HepG2 (cell line): ENCODE data around the gene BEND3. TPM values are rescaled to one million over a fixed set of nuclear protein-coding genes. Genes with fewer than 3 reads are reported as not detected.

ENCODE experiments used
- ATAC-seq: fragments of 200-7000 bp; cut with Tn5 transposase; 3 replicates; pipeline ENCODE4 v1.9.1; 2020; ENCODE audit warnings: mild to moderate bottlenecking, moderate library complexity
- BruUV-seq: library from RNA; stranded (reverse); fragments of 400-500 nt; replicated peaks from 2 replicates; lab custom pipeline; 2021; lab: Mats Ljungman, UMichigan
- CTCF ChIA-PET: fragments of 300-600 bp; formaldehyde crosslinking; extraction: SDS; loops from one replicate; lab custom pipeline; 2021; ENCODE audit warnings: low total read pairs, inconsistent platforms, low intra/inter-chr PET ratio; lab: Yijun Ruan, JAX
- POLR2A ChIA-PET: fragments of 350-600 bp; sonication (Branson Sonifier 250); formaldehyde crosslinking; loops from one replicate; lab custom pipeline; 2020; ENCODE audit warnings: antibody characterized with exemption, inconsistent platforms; lab: Yijun Ruan, JAX
- DNase-seq: peaks from one replicate; pipeline ENCODE4 v3.0.0-alpha.2; 2015; ENCODE audit warnings: low spot score
- FAIRE-seq: peaks from 3 replicates; lab custom pipeline; 2011; peaks lifted over from hg19 to GRCh38; lab: Jason Lieb, UNC
- H2AFZ ChIP-seq: one replicate; pipeline ENCODE4 v1.6.1; 2011; ENCODE audit warnings: low read length, inconsistent platforms
- H3K27ac ChIP-seq: fragments of 300-600 bp; 3 replicates; pipeline ENCODE4 v1.8.0; 2011; ENCODE audit warnings: mixed run types, mild to moderate bottlenecking, mixed read lengths, low read length, inconsistent platforms; ENCODE audit not compliant: insufficient read depth; ENCODE audit errors: extremely low read length
- H3K27me3 ChIP-seq, 2 experiments: fragments of 200-600 bp in 1 of 2; 2 replicates in 1 of 2; 3 replicates in 1 of 2; pipeline versions ENCODE4 v1.6.0 to v1.8.0; 2011; ENCODE audit warnings: low read length in 2 of 2, mild to moderate bottlenecking in 2 of 2, moderate library complexity in 2 of 2, inconsistent platforms in 1 of 2; ENCODE audit not compliant: insufficient read depth in 2 of 2, control insufficient read depth in 1 of 2
- H3K36me3 ChIP-seq, 2 experiments: fragments of 200-600 bp in 1 of 2; replicated peaks in 1 of 2; 2 replicates in 1 of 2; 3 replicates in 1 of 2; pipeline versions ENCODE4 v1.5.1 to v1.8.0; 2011; ENCODE audit warnings: low read length in 2 of 2, inconsistent platforms in 1 of 2; ENCODE audit not compliant: insufficient read depth in 2 of 2, control insufficient read depth in 1 of 2
- H3K4me1 ChIP-seq: 2 replicates; pipeline ENCODE4 v1.5.1; 2012; ENCODE audit warnings: low read length, inconsistent platforms; ENCODE audit not compliant: insufficient read depth
- H3K4me2 ChIP-seq: 2 replicates; pipeline ENCODE4 v1.6.0; 2011; ENCODE audit warnings: low read depth, low read length, inconsistent platforms
- H3K4me3 ChIP-seq, 3 experiments: fragments of 200-600 bp in 1 of 3; sonication (generic), shearing (Covaris generic) in 1 of 3; replicated peaks in 1 of 3; 2 replicates each; pipeline ENCODE4 v1.5.1; 2011 to 2016; ENCODE audit warnings: low read length in 3 of 3, inconsistent platforms in 2 of 3, low read depth in 2 of 3, mild to moderate bottlenecking in 2 of 3, control low read depth in 1 of 3, mixed read lengths in 1 of 3; ENCODE audit not compliant: insufficient read depth in 1 of 3
- H3K79me2 ChIP-seq: one replicate; pipeline ENCODE4 v1.6.1; 2011; ENCODE audit warnings: low read length, inconsistent platforms; ENCODE audit not compliant: insufficient read depth
- H3K9ac ChIP-seq: 2 replicates; pipeline ENCODE4 v1.6.0; 2011; ENCODE audit warnings: mild to moderate bottlenecking, low read depth, low read length, inconsistent platforms; ENCODE audit not compliant: insufficient read depth
- H3K9me3 ChIP-seq: 2 replicates; pipeline ENCODE4 v1.5.1; 2012; ENCODE audit warnings: mild to moderate bottlenecking, low read length
- H4K20me1 ChIP-seq: 2 replicates; pipeline ENCODE4 v1.6.0; 2011; ENCODE audit warnings: inconsistent platforms, mild to moderate bottlenecking, low read length, moderate library complexity; ENCODE audit not compliant: insufficient read depth
- KLF9 ChIP-seq: IDR thresholded peaks from 2 replicates; pipeline ENCODE4 v1.6.1; 2016; ENCODE audit warnings: low read depth
- ONECUT2 ChIP-seq: sonication (generic); formaldehyde crosslinking; IDR thresholded peaks from 2 replicates; pipeline ENCODE4 v1.4.0; 2020; ENCODE audit warnings: missing genetic modification reagents
- POLR2A ChIP-seq, 2 experiments: IDR thresholded peaks; 2 replicates each; pipeline ENCODE4 v1.6.1; 2011; ENCODE audit warnings: low read depth in 2 of 2, low read length in 2 of 2, mild to moderate bottlenecking in 1 of 2, moderate library complexity in 1 of 2; ENCODE audit not compliant: insufficient read depth in 1 of 2
- RAD51 ChIP-seq: fragments of 450-650 bp; IDR thresholded peaks from 2 replicates; pipeline ENCODE4 v1.6.1; 2016; ENCODE audit warnings: borderline replicate concordance
- RBAK ChIP-seq: sonication (generic); formaldehyde crosslinking; IDR thresholded peaks from 2 replicates; pipeline ENCODE4 v1.5.1; 2020; ENCODE audit warnings: mild to moderate bottlenecking, missing genetic modification reagents
- TMF1 ChIP-seq: sonication (generic); formaldehyde crosslinking; IDR thresholded peaks from 2 replicates; pipeline ENCODE4 v1.8.1; 2022; ENCODE audit warnings: low read depth, missing genetic modification reagents
- ZNF225 ChIP-seq: sonication (generic); formaldehyde crosslinking; IDR thresholded peaks from 2 replicates; pipeline ENCODE4 v1.4.0; 2020; ENCODE audit warnings: mild to moderate bottlenecking, missing genetic modification reagents
- ZNF766 ChIP-seq: sonication (generic); formaldehyde crosslinking; IDR thresholded peaks from 2 replicates; pipeline ENCODE4 v1.5.0; 2020; ENCODE audit warnings: missing genetic modification reagents, borderline replicate concordance
- WGBS: methylation state at CpG from one replicate; pipeline ENCODE4 v1.1.6; 2017; ENCODE audit warnings: low lambda C conversion rate; 5-methylcytosine and 5-hydroxymethylcytosine counted together
- in situ Hi-C: cut with HindIII; loops from 2 replicates; pipeline ENCODE4 v1.10.0; 2017; ENCODE audit warnings: low pct_unique_long_range_greater_than_20kb; ENCODE audit not compliant: extremely low pct_ligation_motif_present
- intact Hi-C: fragments of 100-400 bp; cut with micrococcal nuclease; formaldehyde crosslinking; loops from one replicate; pipeline ENCODE4 v1.10.0; 2022; ENCODE audit not compliant: unreplicated experiment
- polyA plus RNA-seq, 8 experiments: library from polyadenylated mRNA; depleted of rRNA in 3 of 8; stranded (reverse) in 7 of 8; unstranded in 1 of 8; fragments of >200 nt; fragmentation: Illumina TruSeq in 4 of 8; extraction: Trizol in 4 of 8; gene quantifications; 2 replicates each; pipeline versions ENCODE4 v1.2.1 to v1.2.3, GENCODE V29; 2011 to 2016; ENCODE audit warnings: low read depth in 4 of 8, missing spikeins in 1 of 8, mixed read lengths in 1 of 8; ENCODE audit not compliant: insufficient read depth in 1 of 8
- total RNA-seq, 5 experiments: library from RNA; depleted of rRNA; stranded (reverse); fragments of >200 nt; fragmentation: Illumina TruSeq; extraction: Trizol; gene quantifications; 2 replicates each; pipeline ENCODE4 v1.2.3, GENCODE V29; 2016; ENCODE audit warnings: low read depth in 1 of 5
- TF ChIP-seq, protein P1 (sequence below): sonication (generic); formaldehyde crosslinking; IDR thresholded peaks from 2 replicates; pipeline ENCODE4 v1.8.1; 2023; ENCODE audit warnings: missing genetic modification reagents, inconsistent platforms, borderline replicate concordance
- TF ChIP-seq, protein P2 (sequence below): sonication (generic); formaldehyde crosslinking; IDR thresholded peaks from 2 replicates; pipeline ENCODE4 v1.5.0; 2020; ENCODE audit warnings: mild to moderate bottlenecking, missing genetic modification reagents
- TF ChIP-seq, protein P3 (sequence below): sonication (generic); formaldehyde crosslinking; conservative IDR thresholded peaks from 2 replicates; pipeline ENCODE4 v1.4.0; 2020; ENCODE audit warnings: missing genetic modification reagents
- TF ChIP-seq, protein P4 (sequence below): IDR thresholded peaks from 2 replicates; pipeline ENCODE4 v1.6.1; 2018; ENCODE audit warnings: missing genetic modification reagents, mild to moderate bottlenecking, missing compliant biosample characterization
- TF ChIP-seq, protein P5 (sequence below): sonication (generic); formaldehyde crosslinking; IDR thresholded peaks from 2 replicates; pipeline ENCODE4 v1.4.0; 2020; ENCODE audit warnings: mild to moderate bottlenecking, low read depth, missing genetic modification reagents
- TF ChIP-seq, protein P6 (sequence below): sonication (generic); formaldehyde crosslinking; IDR thresholded peaks from 2 replicates; pipeline ENCODE4 v1.4.0; 2020; ENCODE audit warnings: missing genetic modification reagents
- TF ChIP-seq, protein P7 (sequence below): IDR thresholded peaks from 2 replicates; pipeline ENCODE4 v1.6.1; 2016; ENCODE audit warnings: missing genetic modification reagents, missing compliant biosample characterization
- TF ChIP-seq, protein P8 (sequence below): sonication (generic); formaldehyde crosslinking; IDR thresholded peaks from 2 replicates; pipeline ENCODE4 v1.4.0; 2020; ENCODE audit warnings: mild to moderate bottlenecking, missing genetic modification reagents

The BEND3 gene
- total and polyA plus RNA-seq, 2 of the 13 experiments (the other 11 are each of a cell fraction or from before 2014, with no cell fraction given) = 1.4 to 5.8 TPM

DNA sequence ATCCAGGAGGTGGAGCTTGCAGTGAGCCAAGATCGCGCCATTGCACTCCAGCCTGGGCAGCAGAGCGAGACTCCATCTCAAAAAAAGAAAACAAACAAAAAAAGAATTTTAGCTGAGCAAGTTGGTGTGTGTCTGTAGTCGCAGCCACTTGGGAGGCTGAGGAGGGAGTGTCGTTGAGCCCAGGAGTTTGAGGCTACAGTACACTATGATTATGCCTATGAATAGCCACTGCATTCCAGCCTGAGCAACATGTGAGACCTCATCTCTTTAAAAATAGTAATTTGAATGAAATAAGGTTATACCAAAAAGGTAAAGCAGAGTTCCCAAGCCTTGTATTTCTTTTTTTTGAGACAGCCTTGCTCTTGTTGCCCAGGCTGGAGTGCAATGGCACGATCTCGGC lies 67.5 kb downstream of the BEND3 start:
- FAIRE-seq (no peak), DNase-seq (no peak), ATAC-seq (no peak)
- Histone ChIP-seq H3K79me2 (no peaks in the 10 kb centered on the region), H2AFZ (no peak overlapping the region), H3K4me1 (peaks cover 10% of the 10 kb centered on the region), H3K9ac (no peak overlapping the region), H3K4me2 (no peak overlapping the region), H3K36me3 (no peaks in the 10 kb centered on the region), H3K4me3 (no peak overlapping the region), H3K9me3 (no peaks in the 10 kb centered on the region), H3K27me3 (no peaks in the 10 kb centered on the region), H4K20me1 (no peaks in the 10 kb centered on the region), H3K27ac (no peak overlapping the region)
- POLR2A ChIA-PET = no interaction called here
- no TSS peak for BruUV-seq
- WGBS = 96% methylated on average over 7 of the region's 7 CpGs
- CTCF ChIA-PET = no interaction called here
- in situ Hi-C loops (no loop called here), intact Hi-C loops (no loop called here)
- TF ChIP-seq, protein P1, sequence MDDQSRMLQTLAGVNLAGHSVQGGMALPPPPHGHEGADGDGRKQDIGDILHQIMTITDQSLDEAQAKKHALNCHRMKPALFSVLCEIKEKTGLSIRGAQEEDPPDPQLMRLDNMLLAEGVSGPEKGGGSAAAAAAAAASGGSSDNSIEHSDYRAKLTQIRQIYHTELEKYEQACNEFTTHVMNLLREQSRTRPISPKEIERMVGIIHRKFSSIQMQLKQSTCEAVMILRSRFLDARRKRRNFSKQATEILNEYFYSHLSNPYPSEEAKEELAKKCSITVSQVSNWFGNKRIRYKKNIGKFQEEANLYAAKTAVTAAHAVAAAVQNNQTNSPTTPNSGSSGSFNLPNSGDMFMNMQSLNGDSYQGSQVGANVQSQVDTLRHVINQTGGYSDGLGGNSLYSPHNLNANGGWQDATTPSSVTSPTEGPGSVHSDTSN (CRISPR knock-in tag) = no peak
- TF ChIP-seq, protein P2, sequence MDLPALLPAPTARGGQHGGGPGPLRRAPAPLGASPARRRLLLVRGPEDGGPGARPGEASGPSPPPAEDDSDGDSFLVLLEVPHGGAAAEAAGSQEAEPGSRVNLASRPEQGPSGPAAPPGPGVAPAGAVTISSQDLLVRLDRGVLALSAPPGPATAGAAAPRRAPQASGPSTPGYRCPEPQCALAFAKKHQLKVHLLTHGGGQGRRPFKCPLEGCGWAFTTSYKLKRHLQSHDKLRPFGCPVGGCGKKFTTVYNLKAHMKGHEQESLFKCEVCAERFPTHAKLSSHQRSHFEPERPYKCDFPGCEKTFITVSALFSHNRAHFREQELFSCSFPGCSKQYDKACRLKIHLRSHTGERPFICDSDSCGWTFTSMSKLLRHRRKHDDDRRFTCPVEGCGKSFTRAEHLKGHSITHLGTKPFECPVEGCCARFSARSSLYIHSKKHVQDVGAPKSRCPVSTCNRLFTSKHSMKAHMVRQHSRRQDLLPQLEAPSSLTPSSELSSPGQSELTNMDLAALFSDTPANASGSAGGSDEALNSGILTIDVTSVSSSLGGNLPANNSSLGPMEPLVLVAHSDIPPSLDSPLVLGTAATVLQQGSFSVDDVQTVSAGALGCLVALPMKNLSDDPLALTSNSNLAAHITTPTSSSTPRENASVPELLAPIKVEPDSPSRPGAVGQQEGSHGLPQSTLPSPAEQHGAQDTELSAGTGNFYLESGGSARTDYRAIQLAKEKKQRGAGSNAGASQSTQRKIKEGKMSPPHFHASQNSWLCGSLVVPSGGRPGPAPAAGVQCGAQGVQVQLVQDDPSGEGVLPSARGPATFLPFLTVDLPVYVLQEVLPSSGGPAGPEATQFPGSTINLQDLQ (CRISPR knock-in tag) = no peak
- TF ChIP-seq, protein P3, sequence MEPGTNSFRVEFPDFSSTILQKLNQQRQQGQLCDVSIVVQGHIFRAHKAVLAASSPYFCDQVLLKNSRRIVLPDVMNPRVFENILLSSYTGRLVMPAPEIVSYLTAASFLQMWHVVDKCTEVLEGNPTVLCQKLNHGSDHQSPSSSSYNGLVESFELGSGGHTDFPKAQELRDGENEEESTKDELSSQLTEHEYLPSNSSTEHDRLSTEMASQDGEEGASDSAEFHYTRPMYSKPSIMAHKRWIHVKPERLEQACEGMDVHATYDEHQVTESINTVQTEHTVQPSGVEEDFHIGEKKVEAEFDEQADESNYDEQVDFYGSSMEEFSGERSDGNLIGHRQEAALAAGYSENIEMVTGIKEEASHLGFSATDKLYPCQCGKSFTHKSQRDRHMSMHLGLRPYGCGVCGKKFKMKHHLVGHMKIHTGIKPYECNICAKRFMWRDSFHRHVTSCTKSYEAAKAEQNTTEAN (CRISPR knock-in tag) = no peak
- no peak for TF ChIP-seq ZNF766 (CRISPR knock-in tag)
- TF ChIP-seq, protein P4, sequence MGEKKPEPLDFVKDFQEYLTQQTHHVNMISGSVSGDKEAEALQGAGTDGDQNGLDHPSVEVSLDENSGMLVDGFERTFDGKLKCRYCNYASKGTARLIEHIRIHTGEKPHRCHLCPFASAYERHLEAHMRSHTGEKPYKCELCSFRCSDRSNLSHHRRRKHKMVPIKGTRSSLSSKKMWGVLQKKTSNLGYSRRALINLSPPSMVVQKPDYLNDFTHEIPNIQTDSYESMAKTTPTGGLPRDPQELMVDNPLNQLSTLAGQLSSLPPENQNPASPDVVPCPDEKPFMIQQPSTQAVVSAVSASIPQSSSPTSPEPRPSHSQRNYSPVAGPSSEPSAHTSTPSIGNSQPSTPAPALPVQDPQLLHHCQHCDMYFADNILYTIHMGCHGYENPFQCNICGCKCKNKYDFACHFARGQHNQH (CRISPR knock-in tag) = no peak
- TF ChIP-seq ONECUT2 = no peak
- TF ChIP-seq, protein P5, sequence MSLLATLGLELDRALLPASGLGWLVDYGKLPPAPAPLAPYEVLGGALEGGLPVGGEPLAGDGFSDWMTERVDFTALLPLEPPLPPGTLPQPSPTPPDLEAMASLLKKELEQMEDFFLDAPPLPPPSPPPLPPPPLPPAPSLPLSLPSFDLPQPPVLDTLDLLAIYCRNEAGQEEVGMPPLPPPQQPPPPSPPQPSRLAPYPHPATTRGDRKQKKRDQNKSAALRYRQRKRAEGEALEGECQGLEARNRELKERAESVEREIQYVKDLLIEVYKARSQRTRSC (CRISPR knock-in tag) = no peak
- TF ChIP-seq, protein P6, sequence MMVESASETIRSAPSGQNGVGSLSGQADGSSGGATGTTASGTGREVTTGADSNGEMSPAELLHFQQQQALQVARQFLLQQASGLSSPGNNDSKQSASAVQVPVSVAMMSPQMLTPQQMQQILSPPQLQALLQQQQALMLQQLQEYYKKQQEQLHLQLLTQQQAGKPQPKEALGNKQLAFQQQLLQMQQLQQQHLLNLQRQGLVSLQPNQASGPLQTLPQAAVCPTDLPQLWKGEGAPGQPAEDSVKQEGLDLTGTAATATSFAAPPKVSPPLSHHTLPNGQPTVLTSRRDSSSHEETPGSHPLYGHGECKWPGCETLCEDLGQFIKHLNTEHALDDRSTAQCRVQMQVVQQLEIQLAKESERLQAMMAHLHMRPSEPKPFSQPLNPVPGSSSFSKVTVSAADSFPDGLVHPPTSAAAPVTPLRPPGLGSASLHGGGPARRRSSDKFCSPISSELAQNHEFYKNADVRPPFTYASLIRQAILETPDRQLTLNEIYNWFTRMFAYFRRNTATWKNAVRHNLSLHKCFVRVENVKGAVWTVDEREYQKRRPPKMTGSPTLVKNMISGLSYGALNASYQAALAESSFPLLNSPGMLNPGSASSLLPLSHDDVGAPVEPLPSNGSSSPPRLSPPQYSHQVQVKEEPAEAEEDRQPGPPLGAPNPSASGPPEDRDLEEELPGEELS = no peak
- TF ChIP-seq, protein P7, sequence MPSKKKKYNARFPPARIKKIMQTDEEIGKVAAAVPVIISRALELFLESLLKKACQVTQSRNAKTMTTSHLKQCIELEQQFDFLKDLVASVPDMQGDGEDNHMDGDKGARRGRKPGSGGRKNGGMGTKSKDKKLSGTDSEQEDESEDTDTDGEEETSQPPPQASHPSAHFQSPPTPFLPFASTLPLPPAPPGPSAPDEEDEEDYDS = no peak
- no peak for TF ChIP-seq RBAK (CRISPR knock-in tag)
- TF ChIP-seq TMF1 (CRISPR knock-in tag) = no peak
- no peak for TF ChIP-seq ZNF225 (CRISPR knock-in tag)
- TF ChIP-seq, protein P8, sequence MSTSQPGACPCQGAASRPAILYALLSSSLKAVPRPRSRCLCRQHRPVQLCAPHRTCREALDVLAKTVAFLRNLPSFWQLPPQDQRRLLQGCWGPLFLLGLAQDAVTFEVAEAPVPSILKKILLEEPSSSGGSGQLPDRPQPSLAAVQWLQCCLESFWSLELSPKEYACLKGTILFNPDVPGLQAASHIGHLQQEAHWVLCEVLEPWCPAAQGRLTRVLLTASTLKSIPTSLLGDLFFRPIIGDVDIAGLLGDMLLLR (CRISPR knock-in tag) = no peak
- no peak for TF ChIP-seq RAD51
- no peak for TF ChIP-seq POLR2A (IDR thresholded peaks at IDR 0.05; ENCODE audit: insufficient read depth in 1 of 2, low read depth in 2 of 2, low read length in 2 of 2)
- no peak for TF ChIP-seq KLF9 (CRISPR knock-in tag)
